ENCODE data around the gene ARL5C. TPM values are rescaled to one million over a fixed set of nuclear protein-coding genes. Genes with fewer than 3 reads are reported as not detected.

The ARL5C gene, protein sequence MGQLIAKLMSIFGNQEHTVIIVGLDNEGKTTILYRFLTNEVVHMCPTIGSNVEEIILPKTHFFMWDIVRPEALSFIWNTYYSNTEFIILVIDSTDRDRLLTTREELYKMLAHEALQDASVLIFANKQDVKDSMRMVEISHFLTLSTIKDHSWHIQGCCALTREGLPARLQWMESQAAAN
- not detected in 2 replicates for total RNA-seq

DNA sequence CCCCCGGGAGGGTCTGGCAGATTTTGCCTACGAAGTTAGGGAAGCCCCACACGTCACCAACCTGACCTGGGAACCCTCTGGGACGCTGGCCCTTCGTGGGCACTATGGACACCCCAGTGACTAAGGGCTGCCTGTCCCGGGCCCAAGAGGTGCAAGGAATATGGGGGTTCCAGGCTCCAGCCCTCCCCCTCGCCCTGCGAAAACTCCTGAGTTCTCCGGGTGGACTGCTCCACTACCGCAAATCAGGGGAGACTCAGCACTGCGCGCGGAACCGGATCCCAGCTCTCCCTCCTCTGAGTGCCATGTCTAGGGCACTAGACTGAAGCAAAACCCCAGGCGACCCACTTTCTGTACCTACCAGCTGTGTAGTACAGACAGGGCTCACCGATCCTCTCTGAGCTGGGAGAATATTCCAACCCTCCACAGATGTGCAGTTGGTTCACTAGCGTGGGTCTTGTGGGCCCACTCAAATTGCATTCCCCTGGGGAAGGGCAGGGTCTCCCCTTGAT, at the start of gene ARL5C:
Gene ARL5C (minus strand): TSS at position 321 of the 509 bp plus-strand sequence. CDS start 401 bp downstream, outside the sequence.

DNA sequence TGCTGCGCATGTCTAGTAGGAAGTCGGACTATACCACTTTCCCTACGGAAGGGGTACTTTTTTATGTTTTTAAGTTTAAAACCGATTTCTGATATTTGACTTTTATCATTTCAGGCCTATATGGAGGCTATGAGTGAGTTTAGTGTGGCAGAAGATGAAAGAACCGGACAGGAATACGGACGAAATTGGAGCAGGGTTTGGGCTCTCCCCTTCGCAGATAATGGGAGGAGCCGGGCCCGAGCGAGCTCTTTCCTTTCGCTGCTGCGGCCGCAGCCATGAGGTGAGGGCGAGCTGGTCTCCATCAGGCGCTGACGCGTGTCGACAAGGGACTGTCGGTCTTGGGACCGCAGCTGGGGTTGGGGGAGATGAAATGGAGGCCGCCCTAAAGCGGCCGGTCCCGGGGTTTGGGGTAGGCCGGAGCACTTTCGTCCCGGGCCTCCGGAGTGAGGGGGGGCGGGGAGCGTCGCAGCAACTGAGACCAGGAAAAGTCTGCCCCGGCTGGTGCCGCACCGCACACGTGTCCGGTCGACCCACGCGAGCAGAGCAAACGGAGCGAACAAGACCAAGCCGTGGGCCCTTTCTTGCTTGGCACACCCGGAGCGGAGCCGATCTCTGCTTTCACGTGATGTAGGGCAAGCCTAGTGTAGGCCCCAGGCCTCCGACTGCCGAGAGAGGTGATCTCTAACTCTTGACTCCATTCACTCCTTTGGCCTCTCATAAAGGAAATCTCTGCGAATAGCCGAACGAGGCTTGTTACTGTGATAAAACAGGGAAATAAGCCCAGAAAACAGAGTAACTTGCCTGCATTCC, 34.3 kb upstream of the ARL5C start, which contains the start of gene RPL19:
Gene RPL19 (plus strand): TSS at position 214 of the 810 bp plus-strand sequence. CDS start 62 bp downstream, at position 276.

DNA sequence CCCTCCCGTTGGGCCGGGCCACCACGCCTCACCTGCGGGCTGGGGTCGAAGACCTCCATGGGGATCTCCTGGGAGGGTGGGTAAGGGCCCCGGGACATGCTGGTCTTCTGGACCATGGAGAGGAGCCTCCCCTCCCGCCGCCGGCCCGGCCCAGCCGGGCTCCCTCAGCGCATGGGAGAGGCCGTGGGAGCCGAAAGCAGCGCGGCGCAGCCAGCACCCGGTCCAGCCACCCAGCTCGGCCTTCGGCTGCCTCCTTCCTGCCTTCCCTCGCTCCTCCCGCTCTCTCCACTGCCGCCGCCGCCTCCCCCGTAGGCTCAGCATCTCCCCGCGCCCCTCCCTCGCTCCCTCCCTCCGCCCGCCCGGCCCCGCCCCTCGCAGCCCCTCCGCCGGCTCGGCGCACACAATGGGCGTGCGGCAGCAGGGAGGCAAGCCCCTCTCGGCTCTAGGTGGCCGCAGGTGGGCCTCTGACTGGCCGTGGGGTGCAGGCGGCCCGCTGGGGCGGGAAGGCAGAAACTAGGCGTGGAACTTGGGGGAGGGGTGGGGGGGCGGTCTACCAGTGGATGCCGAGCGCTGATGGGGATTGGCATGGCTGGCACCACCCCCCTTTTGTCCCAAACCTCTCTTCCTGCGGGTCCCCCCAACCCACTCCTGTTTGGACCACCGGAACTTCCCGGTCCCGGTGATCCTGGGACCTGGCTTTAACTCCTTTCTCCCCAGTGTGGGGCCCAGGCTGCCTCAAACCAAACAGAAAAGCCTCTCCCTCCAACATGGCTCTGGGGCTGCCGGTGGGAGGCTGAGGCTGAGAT, 31.6 kb upstream of the ARL5C start, which contains the start of gene CACNB1:
Gene CACNB1 (minus strand): TSS at position 290 of the 806 bp plus-strand sequence. CDS start 174 bp downstream, at position 116.

DNA sequence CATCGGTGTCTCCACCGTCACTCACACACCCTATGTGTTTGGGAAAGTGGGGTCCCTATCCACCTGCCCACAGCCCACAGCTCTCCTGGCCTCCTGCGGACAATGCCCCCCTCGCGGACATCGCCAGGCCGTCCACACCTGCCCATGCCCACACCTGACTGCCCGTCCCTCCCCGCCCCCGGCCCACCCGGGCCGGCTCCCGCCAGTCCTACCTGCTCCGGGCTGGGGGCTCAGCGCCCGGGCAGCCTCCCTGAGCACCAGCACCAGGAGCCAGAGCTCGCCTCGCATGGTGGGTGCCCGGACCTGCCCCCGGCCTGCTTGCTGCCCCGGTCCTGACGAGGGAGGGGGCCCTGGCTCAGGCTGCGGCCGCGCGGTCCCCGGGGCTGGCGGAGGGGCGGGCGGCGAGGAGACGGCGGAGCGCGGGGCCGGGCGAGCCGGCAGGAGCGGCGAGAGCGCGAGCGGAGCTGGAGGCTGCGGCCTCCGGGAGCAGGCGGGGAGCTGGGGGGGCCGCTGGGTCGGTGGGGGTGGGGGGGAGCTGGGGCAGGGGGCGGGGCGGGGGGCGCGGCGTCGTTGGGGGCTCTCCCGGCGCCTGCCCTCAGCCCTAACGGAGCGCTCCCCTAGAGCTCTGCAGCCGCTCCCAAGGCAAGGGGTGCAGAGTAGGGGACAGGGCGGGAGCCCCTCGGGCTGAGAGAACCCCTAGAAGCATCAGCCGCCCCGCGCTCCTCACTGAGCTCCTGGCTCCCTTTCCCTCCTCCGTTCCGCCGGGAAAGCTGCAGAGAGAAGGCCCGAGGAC, 14.6 kb downstream of the ARL5C start, which contains the start of gene PLXDC1:
Gene PLXDC1 (minus strand): TSS at position 488 of the 793 bp plus-strand sequence. CDS start 200 bp downstream, at position 288.

Other genes starting within 250 kb of the ARL5C start
- gene FBXO47, start 198.8 kb downstream of the ARL5C start, total RNA-seq, result not detected in 2 replicates
- 0.14 TPM in 1 of 2 replicates, not detected in the other for gene PLXDC1, start 14.5 kb downstream of the ARL5C start, total RNA-seq
- gene CACNB1, start 31.5 kb upstream of the ARL5C start, total RNA-seq, result 4.8 and 12.7 TPM in 2 replicates
- 1,336 and 1,806 TPM in 2 replicates for gene RPL19, start 34.1 kb upstream of the ARL5C start, total RNA-seq
- under 0.01 TPM in 1 of 2 replicates, not detected in the other for gene STAC2, start 59.8 kb upstream of the ARL5C start, total RNA-seq
- 14.2 and 15.4 TPM in 2 replicates for gene FBXL20, start 235.5 kb upstream of the ARL5C start, total RNA-seq

Measured in smooth muscle cell of the umbilical artery (primary cell).